NCI-H526 treated with DMSO at 0.1 percent for 48 hours (cell line): ENCODE results near the gene DNAJC16.
"Not testable (repeated sequence)": the region's sequence is repeated elsewhere in the genome, so short reads cannot be mapped to it uniquely, and the experiment has no call there.

Source experiments
- DNase-seq: peaks from one replicate; lab custom pipeline; 2025; lab: John Stamatoyannopoulos, UW

DNAJC16 gene

DNA sequence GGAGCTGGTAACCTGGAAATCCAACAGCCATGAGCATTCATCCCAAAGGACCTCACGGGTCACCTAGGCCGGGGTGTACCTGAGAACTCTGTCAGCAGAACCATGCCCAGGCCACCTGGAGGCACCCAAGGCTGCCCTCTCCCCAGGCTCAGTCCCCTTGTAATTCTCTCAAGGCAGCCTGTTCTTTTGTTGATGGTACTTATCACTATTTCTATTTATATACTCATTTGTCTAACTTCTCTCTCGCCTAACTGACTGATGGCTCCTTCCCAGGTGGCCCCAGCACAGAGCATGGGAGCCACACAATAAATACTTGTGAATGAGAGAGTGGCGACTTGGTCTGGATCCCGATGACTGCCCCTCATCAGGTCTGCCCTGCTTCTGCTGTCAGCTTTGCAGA, 19.4 kb upstream of the DNAJC16 start:
- DNase-seq: no peak

DNA sequence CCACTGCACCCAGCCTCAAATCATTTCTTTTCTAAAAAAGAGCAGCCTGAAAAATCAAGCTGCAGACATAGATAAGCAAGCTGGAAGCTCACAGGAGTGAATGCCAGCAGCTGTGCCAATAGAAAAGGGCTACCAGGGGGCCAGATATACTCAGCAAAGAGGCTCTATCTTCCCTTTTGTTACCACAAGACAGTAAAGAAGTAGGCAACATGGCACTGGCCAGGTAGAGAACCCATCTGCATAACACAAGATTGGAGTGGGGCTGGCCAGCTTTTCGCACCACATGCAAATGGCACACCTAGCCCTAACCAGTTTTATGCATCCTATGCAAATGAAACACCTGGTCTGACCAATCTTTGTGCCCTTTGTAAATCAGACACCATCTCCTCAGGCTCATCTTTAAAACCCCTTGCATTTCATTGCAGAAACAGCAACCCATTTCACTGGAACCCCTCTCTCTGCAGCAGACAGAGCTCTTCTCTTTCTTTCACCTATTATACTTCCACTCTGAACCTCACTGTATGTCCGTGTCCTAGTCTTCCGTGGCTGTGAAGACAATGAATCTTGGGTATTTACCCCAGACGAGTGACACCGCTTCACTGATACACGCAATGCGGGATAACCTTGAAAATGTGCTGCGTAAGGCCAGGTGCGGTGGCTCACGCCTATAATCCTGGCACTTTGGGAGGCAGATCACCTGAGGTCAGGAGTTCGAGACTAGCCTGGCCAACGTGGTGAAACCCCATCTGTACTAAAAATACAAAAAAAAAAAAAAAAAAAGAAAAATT, 17.8 kb upstream of the DNAJC16 start:
- DNase-seq: peak; percentile 90

DNA sequence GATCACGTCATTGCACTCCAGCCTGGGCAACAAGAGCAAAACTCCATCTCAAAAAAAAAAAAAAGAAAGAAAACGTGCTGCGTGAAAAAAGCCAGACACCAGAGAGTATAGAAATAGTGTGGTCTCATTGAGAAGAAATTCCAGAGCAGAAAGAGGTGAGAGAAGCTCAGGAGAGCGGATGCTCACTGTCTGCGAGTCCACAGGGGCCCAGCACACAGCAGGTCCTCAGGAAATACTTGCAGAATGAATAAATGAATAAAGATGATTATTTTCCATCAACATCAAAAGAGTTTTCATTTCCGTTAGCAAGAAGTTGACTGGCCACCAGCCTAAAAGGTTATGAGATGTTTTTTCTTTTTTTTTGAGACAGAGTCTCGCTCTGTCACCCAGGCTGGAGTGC, 17.1 kb upstream of the DNAJC16 start:
- DNase-seq: no peak

DNA sequence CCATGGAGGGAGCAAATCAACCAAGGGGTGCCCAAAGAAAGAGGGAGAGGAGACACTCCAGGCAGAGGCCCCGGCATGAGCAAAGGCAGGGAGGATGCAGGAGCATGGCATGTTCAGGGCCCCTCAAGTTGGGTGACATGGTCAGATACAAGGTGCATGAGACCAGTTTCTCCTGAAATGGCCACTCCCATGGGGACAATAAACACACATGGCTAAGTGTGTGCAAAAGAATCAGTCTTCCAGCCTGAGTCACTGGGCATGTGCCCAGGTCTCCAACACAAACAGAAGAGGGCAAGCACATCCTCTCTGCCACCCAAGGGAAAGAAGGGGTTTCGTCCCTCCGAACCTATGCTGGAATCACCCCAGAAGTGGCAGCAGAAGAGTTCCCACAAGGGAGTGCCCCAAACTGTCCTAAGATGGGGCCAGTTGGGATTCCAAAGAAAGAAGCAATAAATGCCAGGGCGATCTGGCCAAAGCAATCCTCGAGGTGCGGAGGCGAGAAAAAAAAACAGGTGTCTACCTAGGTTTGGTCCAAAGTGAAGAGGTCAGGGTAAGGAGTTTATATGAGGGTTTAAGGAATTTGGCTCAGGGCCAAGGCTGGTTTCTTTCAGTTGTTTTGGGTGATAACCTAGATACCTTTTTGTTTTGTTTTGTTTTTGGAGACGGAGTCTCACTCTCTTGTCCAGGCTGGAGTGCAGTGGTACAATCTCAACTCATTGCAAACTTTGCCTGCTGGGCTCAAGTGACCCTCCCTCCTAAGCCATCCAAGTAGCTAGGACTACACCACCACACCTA, 15.8 kb upstream of the DNAJC16 start:
- DNase-seq: no peak

DNA sequence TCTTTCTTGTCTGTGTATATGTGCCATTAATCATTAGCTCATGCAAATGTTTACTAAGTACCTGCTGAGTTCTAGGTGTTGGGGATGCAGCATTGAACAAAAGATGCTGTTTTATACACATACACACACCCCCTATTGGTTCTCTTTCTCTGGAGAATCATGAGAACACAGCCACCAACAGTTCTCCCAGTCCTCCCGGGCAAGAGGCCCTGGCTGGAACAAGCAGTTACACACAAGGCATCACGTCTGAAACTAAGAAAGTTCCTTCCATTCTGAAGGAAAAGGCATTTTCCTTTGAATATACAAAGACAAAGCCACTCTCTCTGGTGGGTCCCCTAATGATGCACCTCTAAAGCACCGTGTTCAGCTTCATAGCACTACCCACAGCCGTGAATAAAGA, 13.5 kb upstream of the DNAJC16 start:
- DNase-seq: no peak

DNA sequence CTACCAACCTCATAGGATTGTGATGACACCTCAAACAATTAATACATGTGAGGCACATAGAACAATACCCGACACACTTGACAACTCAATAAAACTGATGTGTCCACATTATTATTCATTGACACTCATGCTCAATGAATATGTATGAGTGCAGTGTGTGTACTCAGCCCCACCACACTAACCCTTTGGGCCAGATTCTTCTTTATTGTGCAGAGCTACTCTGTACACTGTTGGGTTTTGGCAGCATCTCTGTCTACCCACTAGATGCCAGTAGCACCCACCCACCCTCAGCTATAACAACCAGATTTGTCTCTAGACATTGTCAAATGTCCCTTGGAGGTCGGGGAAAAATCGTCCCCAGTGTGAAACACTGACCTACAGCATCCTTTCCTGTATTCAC, 12.7 kb upstream of the DNAJC16 start:
- DNase-seq: no peak

DNA sequence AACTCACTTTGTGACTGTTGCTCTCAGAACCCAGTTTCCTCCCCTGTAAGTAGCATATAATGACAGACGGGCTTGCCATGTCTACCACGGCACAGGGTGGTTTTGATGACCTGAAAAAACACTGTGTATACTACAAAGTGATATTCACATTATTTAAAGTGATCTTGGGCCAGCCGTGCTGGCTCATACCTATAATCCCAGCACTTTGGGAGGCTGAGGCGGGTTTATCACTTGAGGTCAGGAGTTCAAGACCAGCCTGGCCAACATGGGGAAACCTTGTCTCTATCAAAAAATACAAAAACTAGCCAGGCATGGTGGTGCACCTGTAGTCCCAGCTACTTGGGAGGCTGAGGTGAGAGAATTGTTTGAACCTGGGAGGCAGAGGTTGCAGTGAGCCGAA, 12.1 kb upstream of the DNAJC16 start:
- DNase-seq: not testable (repeated sequence)

DNA sequence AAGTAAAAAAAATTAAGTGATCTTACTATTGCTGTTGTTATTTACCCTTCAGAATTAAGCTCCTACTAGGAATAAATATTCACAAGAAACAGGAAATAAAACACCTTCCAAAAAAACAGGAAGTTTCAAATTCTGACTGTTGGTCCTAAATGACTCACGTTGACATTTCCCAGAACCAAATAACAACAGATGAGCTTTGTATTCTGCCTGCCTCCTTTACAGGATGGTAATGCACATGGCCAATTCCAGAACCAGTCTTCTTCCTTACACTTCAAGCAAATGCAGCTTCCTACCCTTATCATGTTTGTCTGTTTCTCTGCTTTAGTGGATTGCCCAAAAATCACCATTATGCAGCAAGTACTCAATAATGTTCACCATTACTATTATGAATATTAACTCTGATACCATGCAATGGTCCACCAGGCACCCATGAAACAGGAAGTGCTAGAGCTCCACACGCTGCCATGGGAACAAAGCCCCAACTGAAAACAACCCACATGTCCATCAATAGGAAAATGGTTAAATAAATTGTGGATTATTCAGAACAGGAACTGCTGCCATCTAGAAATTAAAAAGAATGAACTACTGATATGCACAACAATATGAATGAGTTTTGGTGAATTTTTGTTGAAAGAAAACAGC, 11.5 kb upstream of the DNAJC16 start:
- no peak for DNase-seq

DNA sequence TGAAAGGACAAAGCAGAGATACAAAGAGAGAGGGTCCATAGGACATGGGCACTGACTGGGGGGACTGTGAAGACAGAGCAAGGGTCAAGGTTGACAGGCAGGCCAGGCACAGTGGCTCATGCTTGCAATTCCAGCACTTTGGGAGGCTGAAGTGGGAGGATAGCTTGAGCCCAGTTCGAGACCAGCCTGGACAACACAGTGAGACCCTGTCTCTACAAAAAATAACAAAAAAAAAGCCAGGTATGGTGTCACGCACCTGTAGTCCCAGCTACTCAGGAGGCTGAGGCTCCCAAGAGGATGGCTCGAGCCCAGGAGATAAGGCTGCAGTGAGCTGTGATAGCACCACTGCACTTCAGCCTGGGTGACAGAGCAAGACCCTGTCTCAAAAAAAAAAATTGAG, 7.0 kb upstream of the DNAJC16 start:
- DNase-seq: no peak

DNA sequence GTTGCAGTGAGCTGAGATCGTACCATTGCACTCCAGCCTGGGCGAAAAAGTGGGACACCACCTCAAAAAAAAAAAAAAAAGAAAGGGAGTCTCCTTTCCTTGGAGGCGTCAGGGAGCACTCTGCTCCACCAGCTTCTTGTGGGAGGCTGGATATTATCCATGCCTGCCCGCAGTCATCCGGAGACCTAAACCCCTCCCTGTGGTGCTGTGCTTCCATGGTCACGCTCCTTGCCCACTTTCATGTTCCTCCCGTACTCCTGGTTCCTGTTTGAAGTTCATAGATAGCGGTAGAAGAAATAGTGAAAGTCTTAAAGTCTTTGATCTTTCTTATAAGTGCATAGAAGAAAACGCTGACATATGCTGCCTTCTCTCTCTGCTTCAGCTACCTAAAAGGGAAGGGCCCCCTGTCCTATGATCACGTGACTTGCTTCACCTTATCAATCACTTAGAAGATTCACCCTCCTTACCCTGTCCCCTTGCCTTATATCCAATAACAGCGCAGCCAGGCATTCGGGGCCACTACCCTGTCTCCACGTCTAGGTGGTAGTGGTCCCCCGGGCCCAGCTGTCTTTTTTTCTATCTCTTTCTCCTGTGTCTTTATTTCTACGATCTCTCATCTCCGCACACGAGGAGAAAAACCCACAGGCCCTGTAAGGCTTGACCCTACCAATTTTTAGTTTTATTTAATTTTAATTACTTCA, 5.3 kb upstream of the DNAJC16 start:
- not testable (repeated sequence) for DNase-seq

DNA sequence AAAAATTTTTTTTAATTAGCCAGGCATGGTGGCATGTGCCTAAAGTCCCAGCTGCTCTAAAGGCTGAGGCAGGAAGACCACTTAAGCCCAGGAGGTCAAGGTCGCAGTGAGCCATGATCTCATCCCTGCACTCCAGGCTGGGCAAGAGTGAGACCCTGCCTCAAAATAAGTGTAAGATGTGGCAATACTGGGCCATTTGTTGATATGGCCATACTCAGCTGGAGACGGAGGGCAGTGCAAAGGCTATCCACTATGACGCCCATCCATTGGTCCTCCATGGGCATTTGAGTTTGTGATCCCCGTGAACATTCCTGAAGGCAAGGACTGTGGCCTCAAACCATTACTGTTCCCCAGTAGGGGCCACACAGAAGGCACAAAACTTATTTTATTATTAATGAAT, 4.1 kb upstream of the DNAJC16 start:
- DNase-seq: no peak

DNA sequence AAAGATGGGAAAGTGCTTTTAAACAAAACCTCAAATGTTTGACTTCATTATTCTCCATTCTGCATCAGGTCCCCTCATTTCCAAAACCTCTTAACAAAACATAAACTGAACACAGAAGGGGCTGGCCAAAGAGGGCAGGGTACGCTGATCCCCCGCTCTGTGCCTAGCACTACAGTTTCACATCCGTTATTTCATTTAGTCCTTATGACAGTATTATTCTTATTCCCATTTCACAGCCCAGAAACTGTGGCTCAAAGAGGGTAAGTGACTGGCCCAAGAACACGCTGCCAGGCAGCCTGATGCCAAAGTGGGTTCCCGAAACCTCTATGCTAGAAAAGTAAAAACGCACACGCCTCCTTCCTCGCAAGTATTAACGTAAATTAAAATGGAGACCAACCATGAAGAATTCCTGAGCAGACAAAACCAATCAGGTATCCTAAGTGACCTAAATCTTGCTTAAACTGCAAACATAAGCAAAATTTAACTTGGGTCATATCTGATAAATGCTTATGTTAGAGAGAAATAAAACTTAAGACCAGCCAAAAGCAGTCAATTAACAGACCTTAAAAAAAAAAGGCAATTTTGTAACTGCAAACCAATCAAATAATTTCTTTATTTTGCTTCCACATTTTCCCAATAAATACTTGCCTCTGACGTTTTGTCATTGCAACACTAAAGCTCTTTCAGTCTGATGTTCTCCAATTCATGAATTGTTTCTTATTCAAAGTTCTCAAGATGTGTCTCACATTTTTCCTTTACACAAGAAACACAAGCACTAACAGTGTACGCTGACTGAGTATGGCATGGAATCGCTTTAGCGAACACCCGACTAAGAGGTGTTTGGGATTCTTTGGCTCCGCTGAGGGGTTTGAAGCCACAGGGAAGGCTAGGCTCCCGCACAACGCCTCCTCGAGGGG, 3.3 kb upstream of the DNAJC16 start:
- DNase-seq: peak; percentile 50

DNA sequence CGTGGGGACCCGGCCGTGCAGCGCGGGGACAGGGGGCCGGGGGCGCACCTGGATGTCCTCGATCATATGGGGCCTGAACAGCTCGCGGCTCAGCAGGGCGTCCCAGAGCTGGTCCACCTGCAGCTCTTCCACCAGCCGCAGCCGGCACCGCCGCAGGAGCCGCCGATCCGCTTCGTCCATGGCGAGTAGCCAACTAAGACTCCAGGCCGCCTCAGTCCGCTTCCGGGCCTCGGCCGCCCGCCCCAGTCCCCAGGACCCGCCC, 2.7 kb upstream of the DNAJC16 start, which contains the start of gene CASP9:
CASP9 (minus strand) TSS at position 195 of the 262 bp plus-strand sequence; CDS start at position 180, 15 bp downstream.
- no peak for DNase-seq

DNA sequence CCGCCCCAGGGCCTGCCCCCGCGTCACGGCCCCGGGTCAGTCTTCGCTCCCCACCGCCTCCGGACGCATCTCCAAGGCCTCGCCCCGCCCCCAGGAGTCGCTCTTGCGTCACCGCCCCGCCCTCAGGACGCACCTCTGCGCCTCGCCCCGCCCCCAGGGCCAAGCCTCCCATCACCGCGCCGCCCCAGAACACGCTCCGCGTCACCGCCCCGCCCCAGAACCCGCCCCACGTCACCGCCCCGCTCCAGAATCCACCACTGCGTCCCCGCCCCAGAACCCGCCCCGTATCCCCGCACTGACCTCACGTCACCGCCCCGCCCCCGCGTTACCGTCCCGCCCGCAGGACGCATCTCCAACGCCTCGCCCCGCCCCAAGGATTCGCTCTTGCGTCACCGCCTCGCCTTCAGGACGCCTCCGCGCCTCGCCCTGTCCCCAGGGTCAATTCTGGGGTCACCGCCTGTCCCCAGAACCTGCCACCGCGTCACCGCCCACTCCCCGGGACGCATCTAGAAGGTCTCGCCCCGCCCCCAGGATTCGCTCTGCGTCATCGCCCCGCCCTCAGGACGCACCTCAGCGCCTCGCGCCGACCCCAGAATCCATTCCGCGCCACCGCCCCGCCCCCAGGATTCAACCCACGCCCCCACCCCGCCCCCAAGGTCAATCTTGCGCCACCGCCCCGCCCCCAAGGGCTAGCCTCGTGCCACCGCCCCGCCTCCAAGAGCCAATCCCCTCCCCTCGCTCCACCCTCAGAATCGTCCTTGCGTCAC, 2.2 kb upstream of the DNAJC16 start:
- DNase-seq: peak; percentile 96

DNA sequence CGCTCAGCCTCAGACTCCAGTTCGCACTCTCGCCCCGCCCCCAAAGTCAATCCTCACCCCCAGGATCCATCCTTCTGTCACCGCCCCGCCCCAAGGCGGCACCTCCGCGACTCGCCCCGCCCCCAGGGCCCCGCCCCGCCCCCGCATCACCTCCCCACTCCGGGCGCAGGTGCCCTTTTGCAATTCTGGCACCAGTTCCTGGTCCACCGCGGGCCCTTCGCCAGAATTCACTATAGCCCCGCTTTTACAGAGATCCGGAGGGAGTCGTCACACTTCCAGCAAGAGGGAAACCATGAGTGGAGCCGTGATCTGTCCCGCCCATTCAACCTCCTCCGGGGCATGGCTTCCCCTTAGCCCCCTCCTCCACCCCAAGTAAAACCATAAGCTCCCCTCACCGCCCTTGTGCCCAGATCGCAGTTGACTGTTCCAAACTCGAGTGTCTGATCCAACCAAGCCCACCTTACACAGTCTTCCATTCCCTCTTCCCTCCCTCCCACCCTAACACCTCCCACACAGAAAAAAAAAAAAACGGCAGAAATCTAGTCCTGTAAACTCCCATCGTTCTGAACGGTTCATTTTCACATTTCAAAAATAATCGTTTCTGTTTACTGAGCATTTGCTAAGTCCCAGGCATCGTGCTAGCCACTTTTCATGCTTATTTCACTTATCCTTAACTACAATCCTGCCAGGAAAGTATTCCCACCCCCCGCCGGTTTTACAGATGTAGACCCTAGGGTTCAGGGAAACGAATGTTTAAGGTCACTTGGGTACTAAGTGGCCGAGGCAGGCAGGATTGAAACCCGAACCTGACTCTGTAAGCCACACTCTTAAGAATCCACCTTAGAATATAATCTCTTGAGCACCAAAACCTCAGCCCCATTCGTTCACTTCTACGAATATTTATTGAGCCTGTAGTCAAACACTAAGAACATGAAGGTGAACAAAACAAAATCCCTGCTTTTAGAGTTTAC, 1.3 kb upstream of the DNAJC16 start:
- DNase-seq: peak; percentile 50

DNA sequence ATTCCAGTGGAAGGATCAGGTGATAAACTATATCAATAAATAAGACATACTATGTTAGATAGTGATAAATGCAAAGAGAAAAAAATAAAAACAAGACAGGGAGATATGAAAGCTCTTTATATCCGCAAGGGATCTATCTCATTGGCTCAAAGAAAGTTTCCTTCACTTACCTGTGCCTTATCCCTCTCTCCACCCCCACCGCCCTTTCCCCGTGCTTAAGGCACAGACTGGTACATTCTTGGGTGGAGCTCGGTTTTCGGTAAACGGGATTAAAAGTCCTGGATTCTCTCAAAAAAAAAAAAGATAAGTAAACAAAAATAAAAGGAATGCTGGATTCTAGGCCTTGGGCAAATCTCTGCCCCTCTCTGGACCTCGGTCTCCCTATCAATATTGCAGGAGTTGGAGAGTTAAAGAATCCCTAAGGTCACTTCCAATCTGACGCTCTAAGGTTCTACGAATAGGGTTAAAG, 593 bp upstream of the DNAJC16 start:
- DNase-seq: no peak

DNA sequence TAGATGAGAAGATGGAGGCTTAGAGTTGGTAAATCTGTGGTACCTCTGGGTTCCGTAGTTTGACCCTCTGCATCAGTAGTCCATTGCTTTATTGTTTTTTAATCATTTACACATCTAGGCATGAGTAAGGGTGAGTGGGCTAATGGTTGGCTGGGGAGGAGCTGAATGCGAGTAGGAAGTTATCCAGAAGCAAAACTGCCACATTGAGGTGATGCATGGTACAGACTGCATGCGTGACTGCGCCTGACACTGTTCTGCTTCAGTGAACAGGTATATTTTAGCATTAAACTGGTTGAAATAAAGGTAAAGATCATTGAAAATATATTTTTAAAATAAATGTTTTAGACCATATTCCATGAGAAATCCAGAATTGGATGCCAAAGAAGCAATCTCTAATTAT, 4.4 kb downstream of the DNAJC16 start:
- DNase-seq: no peak

DNA sequence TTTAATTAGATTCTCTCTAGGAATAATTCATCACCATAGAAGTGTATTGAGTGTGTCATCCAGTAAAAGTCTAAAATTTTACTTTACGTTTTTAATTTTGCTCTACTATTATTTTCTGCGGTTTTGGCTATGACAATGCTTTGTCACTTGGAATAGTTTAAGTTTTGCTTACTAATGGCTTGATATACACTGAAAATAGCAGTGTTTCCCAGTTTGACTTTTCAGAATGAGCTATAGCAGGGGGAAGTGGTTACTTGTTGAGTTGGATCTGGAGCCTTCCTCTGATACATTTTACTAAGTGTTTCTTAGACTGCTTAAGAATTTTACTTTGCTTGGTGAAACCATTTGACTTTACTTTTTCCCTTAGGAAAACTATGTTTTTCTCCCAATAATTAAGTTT, 5.0 kb downstream of the DNAJC16 start:
- DNase-seq: no peak

DNA sequence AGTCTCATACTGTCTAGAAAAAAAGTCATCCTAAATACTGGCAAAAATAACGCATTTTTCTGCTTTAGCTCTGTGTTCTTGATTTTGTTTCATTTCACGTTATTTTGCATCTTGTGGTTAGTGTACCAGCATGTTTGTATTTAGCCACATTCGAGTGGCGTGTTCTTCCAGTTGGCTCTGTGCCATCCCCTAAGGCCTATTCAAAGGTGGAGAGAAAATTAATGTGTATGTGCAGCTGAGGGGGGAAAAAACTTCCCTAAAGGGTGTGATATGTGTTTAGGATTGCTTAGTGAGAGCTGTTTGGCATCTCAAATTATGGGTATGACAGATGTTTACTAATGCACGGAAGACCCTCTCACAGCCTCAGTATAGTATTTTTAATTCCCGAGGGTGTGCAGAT, 12.1 kb downstream of the DNAJC16 start:
- no peak for DNase-seq
